ENCODE data around the gene SERPINB6. TPM values are rescaled to one million over a fixed set of nuclear protein-coding genes. Genes with fewer than 3 reads are reported as not detected.

The SERPINB6 gene
- total and polyA plus RNA-seq, 9 of the 15 experiments (the other 6 are each of a cell fraction or from before 2014, with no cell fraction given) = 86.6 to 211 (median 143) TPM

- TF ChIP-seq ZBTB33 (CRISPR knock-in tag; IDR thresholded peaks at IDR 0.05) = 0 out of 2 replicates have a peak, but pooled peaks have one; percentile 15
- 0 out of 2 replicates have a peak, but pooled peaks have one; percentile 44 for TF ChIP-seq LEF1 (IDR thresholded peaks at IDR 0.05)
- TF ChIP-seq PREB (CRISPR knock-in tag; IDR thresholded peaks at IDR 0.05) = no peak
- 0 out of 2 replicates have a peak, but pooled peaks have one; percentile 31 for TF ChIP-seq BHLHE40 (IDR thresholded peaks at IDR 0.05; ENCODE audit: low read length)
- TF ChIP-seq MIER1 (IDR thresholded peaks at IDR 0.05; ENCODE audit: low read depth) = 0 out of 2 replicates have a peak, but pooled peaks have one; percentile 33
- TF ChIP-seq SMARCC2 (IDR thresholded peaks at IDR 0.05; ENCODE audit: low read depth) = peak; percentile 22; the same call in 1 of the 2 replicates
- no peak for TF ChIP-seq SIN3B (IDR thresholded peaks at IDR 0.05; ENCODE audit: low read depth)
- TF ChIP-seq NR1H2 (CRISPR knock-in tag; IDR thresholded peaks at IDR 0.05) = no peak
- 0 out of 2 replicates have a peak, but pooled peaks have one; percentile 43 for TF ChIP-seq GATA2 (CRISPR knock-in tag; IDR thresholded peaks at IDR 0.05)
- no peak for TF ChIP-seq ZNF780A (CRISPR knock-in tag; IDR thresholded peaks at IDR 0.05)
- peak; percentile 68 for TF ChIP-seq DPF2 (IDR thresholded peaks at IDR 0.05)
- no peak for TF ChIP-seq FOXM1 (IDR thresholded peaks at IDR 0.05; ENCODE audit: low read depth)
- no peak for TF ChIP-seq FOXM1 (CRISPR knock-in tag; IDR thresholded peaks at IDR 0.05; ENCODE audit: low read depth)
- 0 out of 2 replicates have a peak, but pooled peaks have one; percentile 20 for TF ChIP-seq ETS1 (conservative IDR thresholded peaks at IDR 0.05; ENCODE audit: control insufficient read depth, low read depth, low read length)
- TF ChIP-seq HMBOX1 (IDR thresholded peaks at IDR 0.05) = peak; percentile 86
- TF ChIP-seq RCOR1 (IDR thresholded peaks at IDR 0.05; ENCODE audit: borderline replicate concordance in 1 of 2, low read depth in 2 of 2, low read length in 2 of 2) = peak in 1 of 2 experiments; percentile 85; a peak in 3 of 4 replicates
- 0 out of 2 replicates have a peak, but pooled peaks have one; percentile 17 for TF ChIP-seq ZBTB2 (IDR thresholded peaks at IDR 0.05)
- 0 out of 2 replicates have a peak, but pooled peaks have one; percentile 20 for TF ChIP-seq ZEB2 (IDR thresholded peaks at IDR 0.05)
Measured at GRCh38 chr6:2970034-2970685, 1.2 kb downstream of the SERPINB6 start (continued).

All from K562 (cell line).